B cell (primary cell): ENCODE data around the gene DSCAML1. TPM values are rescaled to one million over a fixed set of nuclear protein-coding genes. Genes with fewer than 3 reads are reported as not detected.

ENCODE experiments used
- ATAC-seq: fragments of 200-7000 bp; cut with Tn5 transposase; one replicate; pipeline ENCODE4 v1.10.0; 2021; ENCODE audit warnings: low read depth, mild to moderate bottlenecking, moderate number of reproducible peaks, moderate library complexity
- CTCF ChIA-PET: fragments of 350-600 bp; sonication (Branson Sonifier 250); formaldehyde crosslinking; loops from one replicate; lab custom pipeline; 2021; ENCODE audit warnings: antibody characterized with exemption, inconsistent platforms; lab: Charles Lee
- POLR2A ChIA-PET: fragments of 350-600 bp; sonication (Branson Sonifier 250); formaldehyde crosslinking; loops from one replicate; lab custom pipeline; 2021; ENCODE audit warnings: antibody characterized with exemption; lab: Charles Lee
- DNase-seq: peaks from one replicate; pipeline ENCODE4 v3.0.0; 2013
- H2AFZ ChIP-seq: 2 replicates; pipeline ENCODE4 v1.6.1; 2012; ENCODE audit warnings: mild to moderate bottlenecking, low read depth, low read length; ENCODE audit not compliant: insufficient read depth, poor library complexity, severe bottlenecking
- H3K27ac ChIP-seq, 2 donors: 1 replicate in 1 of 2; 2 replicates in 1 of 2; pipeline ENCODE4 v1.5.1; 2012 to 2013; ENCODE audit warnings: low read length in 2 of 2, mild to moderate bottlenecking in 2 of 2, moderate library complexity in 1 of 2
- H3K27me3 ChIP-seq, 4 experiments: fragments of 200-600 bp in 1 of 4; sonication (generic) in 1 of 4; replicated peaks in 1 of 4; 1 replicate in 2 of 4; 2 replicates in 2 of 4; pipeline versions ENCODE4 v1.6.1 to v1.7.0; 2013 to 2016; ENCODE audit warnings: low read length in 3 of 4, mild to moderate bottlenecking in 2 of 4, mixed read lengths in 1 of 4, moderate library complexity in 1 of 4; ENCODE audit not compliant: insufficient read depth in 4 of 4, control insufficient read depth in 3 of 4; ENCODE audit errors: control extremely low read depth in 1 of 4
- H3K36me3 ChIP-seq, 2 experiments: replicated peaks in 1 of 2; 1 replicate in 1 of 2; 2 replicates in 1 of 2; pipeline versions ENCODE4 v1.6.1 to v1.7.1; 2013; ENCODE audit warnings: low read length in 1 of 2; ENCODE audit not compliant: insufficient read depth in 2 of 2, control insufficient read depth in 1 of 2; ENCODE audit errors: control extremely low read depth in 1 of 2, extremely low read depth in 1 of 2
- H3K4me1 ChIP-seq, 2 donors: fragments of 200-600 bp in 1 of 2; sonication (generic) in 1 of 2; 1 replicate in 1 of 2; 2 replicates in 1 of 2; pipeline versions ENCODE4 v1.5.1 to v1.6.1; 2013 to 2017; ENCODE audit warnings: low read length in 2 of 2; ENCODE audit not compliant: control insufficient read depth in 2 of 2, insufficient read depth in 2 of 2
- H3K4me2 ChIP-seq: replicated peaks from 2 replicates; pipeline ENCODE3; 2012; ENCODE audit warnings: mild to moderate bottlenecking, low read depth, low read length; ENCODE audit not compliant: poor library complexity, severe bottlenecking
- H3K4me3 ChIP-seq, 5 experiments: fragments of 200-600 bp in 1 of 5; sonication (generic) in 1 of 5; 1 replicate in 3 of 5; 2 replicates in 2 of 5; pipeline versions ENCODE4 v1.5.1 to v1.7.0; 2011 to 2016; ENCODE audit warnings: low read length in 4 of 5, mild to moderate bottlenecking in 4 of 5, low read depth in 2 of 5, control low read depth in 1 of 5, moderate library complexity in 1 of 5; ENCODE audit not compliant: insufficient read depth in 1 of 5; ENCODE audit errors: control extremely low read depth in 1 of 5, extremely low read depth in 1 of 5
- H3K79me2 ChIP-seq: fragments of 200-600 bp; sonication (generic); one replicate; pipeline ENCODE4 v1.6.0; 2016; ENCODE audit warnings: low read length; ENCODE audit not compliant: control insufficient read depth, insufficient read depth
- H3K9ac ChIP-seq: fragments of 200-600 bp; sonication (generic); 2 replicates; pipeline ENCODE4 v1.6.1; 2017; ENCODE audit warnings: mild to moderate bottlenecking, low read length, moderate library complexity
- H3K9me3 ChIP-seq, 3 donors: one replicate each; pipeline versions ENCODE4 v1.6.1 to v1.7.1; 2013; ENCODE audit warnings: low read length in 2 of 3; ENCODE audit not compliant: control insufficient read depth in 2 of 3, insufficient read depth in 1 of 3; ENCODE audit errors: control extremely low read depth in 1 of 3
- H4K20me1 ChIP-seq: 2 replicates; pipeline ENCODE4 v1.6.0; 2012; ENCODE audit warnings: mild to moderate bottlenecking, low read length; ENCODE audit not compliant: insufficient read depth, control insufficient read depth, poor library complexity, severe bottlenecking
- H3K27ac Mint-ChIP-seq: one replicate; pipeline ENCODE4 v1.8.0; 2021; ENCODE audit warnings: mixed read lengths
- H3K27me3 Mint-ChIP-seq: one replicate; pipeline ENCODE4 v1.8.0; 2021; ENCODE audit warnings: mixed read lengths
- H3K4me1 Mint-ChIP-seq: one replicate; pipeline ENCODE4 v1.8.0; 2021; ENCODE audit warnings: mixed read lengths
- H3K4me3 Mint-ChIP-seq: one replicate; pipeline ENCODE4 v1.8.0; 2021; ENCODE audit warnings: mixed read lengths
- H3K9me3 Mint-ChIP-seq: one replicate; pipeline ENCODE4 v1.8.0; 2022; ENCODE audit warnings: mixed read lengths; ENCODE audit not compliant: insufficient read depth
- CTCF ChIP-seq: fragments of 200-600 bp; IDR thresholded peaks from one replicate; pipeline ENCODE4 v1.8.0; 2022; ENCODE audit warnings: antibody characterized with exemption, mild to moderate bottlenecking
- EZH2 ChIP-seq: IDR thresholded peaks from 2 replicates; pipeline ENCODE4 v1.6.1; 2012; ENCODE audit warnings: borderline replicate concordance, low read depth, mild to moderate bottlenecking, moderate library complexity, low read length; ENCODE audit not compliant: insufficient read depth, poor library complexity, severe bottlenecking
- WGBS: methylation state at CpG from one replicate; pipeline ENCODE4 v1.1.5; 2013; ENCODE audit warnings: missing lambda C conversion rate; ENCODE audit not compliant: insufficient coverage; 5-methylcytosine and 5-hydroxymethylcytosine counted together
- intact Hi-C: fragments of 100-400 bp; cut with micrococcal nuclease; formaldehyde crosslinking; loops from one replicate; pipeline ENCODE4 v1.10.0; 2022
- polyA plus RNA-seq: library from polyadenylated mRNA; depleted of rRNA; stranded (reverse); fragments of >200 nt; gene quantifications from 2 replicates; pipeline ENCODE4 v1.2.3, GENCODE V29; 2012
- total RNA-seq, 2 donors: library from RNA; stranded (reverse); fragments of 120-200 nt in 1 of 2; gene quantifications; 1 replicate in 1 of 2; 2 replicates in 1 of 2; pipeline versions ENCODE4 v1.2.3 to v1.2.4, GENCODE V29; 2013 to 2022

The DSCAML1 gene
- total and polyA plus RNA-seq, 2 donors (not counting 1 experiment from before 2014, with no cell fraction given) = 1.2 to 6.2 TPM

- no peak overlapping the region for H3K4me2 ChIP-seq
- Mint-ChIP-seq H3K27ac (no peak overlapping the region), H3K9me3 (no peaks in the 10 kb centered on the region), H3K4me1 (no peaks in the 10 kb centered on the region), H3K27me3 (peaks cover 14% of the 10 kb centered on the region), H3K4me3 (no peak overlapping the region)
- TF ChIP-seq CTCF (no peak), EZH2 (no peak)
- no peak overlapping the region for H3K4me3 ChIP-seq
- no peaks in the 10 kb centered on the region for H3K9me3 ChIP-seq
- no peak for DNase-seq
- CTCF ChIA-PET = no interaction called here
- no peaks in the 10 kb centered on the region for H3K79me2 ChIP-seq
- POLR2A ChIA-PET = no interaction called here
- no peak for ATAC-seq
- H3K4me1 ChIP-seq = no peaks in the 10 kb centered on the region
- intact Hi-C loops = no loop called here
- no peaks in the 10 kb centered on the region for H4K20me1 ChIP-seq
- H3K36me3 ChIP-seq = no peaks in the 10 kb centered on the region
- H3K27ac ChIP-seq = no peak overlapping the region
- H3K27me3 ChIP-seq = peaks cover 0 to 7% (median 0%) of the 10 kb centered on the region in 4 experiments
- no peak overlapping the region for H3K9ac ChIP-seq
- H2AFZ ChIP-seq = no peak overlapping the region
These were observed 363.3 kb downstream of the DSCAML1 start for GRCh38 chr11:117433717-117434116.

GRCh38 chr11:117431436-117431835 is 365.6 kb downstream of the DSCAML1 start:
- no peaks in the 10 kb centered on the region for H4K20me1 ChIP-seq
- H3K9me3 Mint-ChIP-seq = no peaks in the 10 kb centered on the region
- ATAC-seq = no peak
- intact Hi-C loops = no loop called here
- peaks cover 0 to 12% (median 0%) of the 10 kb centered on the region in 4 experiments for H3K27me3 ChIP-seq
- H3K27me3 Mint-ChIP-seq = peaks cover 6% of the 10 kb centered on the region
- no peak overlapping the region for H3K27ac Mint-ChIP-seq
- H3K4me2 ChIP-seq = no peak overlapping the region
- no peak overlapping the region for H3K4me3 Mint-ChIP-seq
- H3K4me1 ChIP-seq = peaks cover 0 to 2% of the 10 kb centered on the region in 2 donors
- no peak overlapping the region for H3K4me3 ChIP-seq
- no peaks in the 10 kb centered on the region for H3K36me3 ChIP-seq
- H3K79me2 ChIP-seq = no peaks in the 10 kb centered on the region
- peaks cover 4% of the 10 kb centered on the region for H3K4me1 Mint-ChIP-seq
- 90% methylated on average over 7 of the region's 7 CpGs for WGBS
- no peak overlapping the region for H3K27ac ChIP-seq
- no peak for DNase-seq
- H2AFZ ChIP-seq = no peak overlapping the region
- no peak overlapping the region for H3K9ac ChIP-seq
- POLR2A ChIA-PET = no interaction called here
- CTCF ChIA-PET = no interaction called here
- TF ChIP-seq CTCF (no peak), EZH2 (no peak)
- no peaks in the 10 kb centered on the region for H3K9me3 ChIP-seq
